ENCODE measurements around the gene UVSSA.

UVSSA gene

DNA sequence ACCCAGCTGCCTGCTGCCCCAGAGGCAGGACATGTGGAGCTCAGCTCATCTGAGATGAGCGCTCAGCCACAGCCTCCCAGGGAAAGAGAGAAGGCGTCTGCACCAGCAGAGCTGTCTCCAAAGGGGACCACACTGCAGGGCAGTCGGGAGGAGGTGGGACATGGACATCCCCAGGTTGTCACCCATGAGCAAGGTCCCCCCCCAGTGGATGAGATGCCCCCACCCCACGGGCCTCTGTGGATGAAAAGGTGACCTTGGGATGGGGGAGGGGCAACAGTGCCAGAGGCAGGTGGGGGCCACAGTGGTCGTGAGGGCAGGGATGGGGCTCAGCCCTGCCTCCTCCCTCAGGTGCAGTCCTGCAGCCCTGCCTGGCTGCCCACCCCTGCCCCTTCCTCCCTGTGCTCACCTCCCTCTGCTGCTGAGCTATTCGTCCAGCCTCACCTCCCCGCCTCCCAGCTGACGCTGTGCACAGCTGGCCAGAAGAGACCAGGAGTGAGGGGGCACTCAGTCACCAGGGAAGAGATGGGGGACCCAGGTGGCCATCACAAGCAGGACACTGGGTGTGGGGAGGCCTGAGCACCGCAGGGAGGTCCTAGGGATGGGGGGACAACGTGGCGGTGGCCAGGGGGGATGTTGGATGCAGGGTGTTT lies 49.9 kb downstream of the UVSSA start:
- no peak for DNase-seq (ENCODE audit: low spot score)

DNA sequence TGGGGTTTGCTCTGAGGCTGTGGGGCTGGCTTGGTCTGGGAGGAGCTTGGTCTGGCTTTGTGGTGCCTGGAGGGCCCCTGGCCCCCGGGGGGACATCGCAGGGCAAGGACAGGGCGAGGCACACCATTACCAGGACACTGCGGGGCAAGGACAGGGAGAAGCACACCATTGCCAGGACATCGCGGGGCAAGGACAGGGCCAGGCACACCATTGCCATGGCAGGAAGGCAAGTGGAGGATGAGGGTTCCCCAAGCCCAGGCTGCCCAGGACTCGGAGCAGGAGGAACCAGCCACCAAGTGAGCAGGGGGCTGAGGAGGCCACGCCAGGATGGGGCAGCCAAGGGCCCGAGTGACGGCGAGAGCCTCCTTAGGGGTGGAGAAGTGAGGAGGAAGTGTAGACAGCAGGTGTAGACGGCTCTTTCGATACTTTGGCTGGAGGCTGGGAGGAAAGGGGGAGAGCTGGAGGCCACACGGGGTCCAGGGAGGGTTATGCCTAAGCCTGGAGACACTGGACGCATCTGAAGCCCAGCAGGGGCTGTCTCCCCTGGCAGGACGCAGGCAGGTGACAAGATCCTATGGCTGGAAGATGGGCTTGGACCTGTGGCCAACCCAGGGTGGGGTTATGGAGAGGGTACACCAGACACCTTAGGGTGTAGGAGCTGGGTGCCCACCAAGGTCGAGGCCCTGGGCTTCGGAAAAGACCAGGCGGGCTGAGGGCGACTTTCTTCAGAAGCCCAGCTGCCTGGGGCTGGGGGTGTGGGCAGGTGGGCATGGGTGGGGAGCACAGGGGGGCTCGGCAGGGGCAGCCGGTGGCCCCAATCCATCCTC lies 51.9 kb downstream of the UVSSA start:
- DNase-seq (ENCODE audit: low spot score) = no peak

DNA sequence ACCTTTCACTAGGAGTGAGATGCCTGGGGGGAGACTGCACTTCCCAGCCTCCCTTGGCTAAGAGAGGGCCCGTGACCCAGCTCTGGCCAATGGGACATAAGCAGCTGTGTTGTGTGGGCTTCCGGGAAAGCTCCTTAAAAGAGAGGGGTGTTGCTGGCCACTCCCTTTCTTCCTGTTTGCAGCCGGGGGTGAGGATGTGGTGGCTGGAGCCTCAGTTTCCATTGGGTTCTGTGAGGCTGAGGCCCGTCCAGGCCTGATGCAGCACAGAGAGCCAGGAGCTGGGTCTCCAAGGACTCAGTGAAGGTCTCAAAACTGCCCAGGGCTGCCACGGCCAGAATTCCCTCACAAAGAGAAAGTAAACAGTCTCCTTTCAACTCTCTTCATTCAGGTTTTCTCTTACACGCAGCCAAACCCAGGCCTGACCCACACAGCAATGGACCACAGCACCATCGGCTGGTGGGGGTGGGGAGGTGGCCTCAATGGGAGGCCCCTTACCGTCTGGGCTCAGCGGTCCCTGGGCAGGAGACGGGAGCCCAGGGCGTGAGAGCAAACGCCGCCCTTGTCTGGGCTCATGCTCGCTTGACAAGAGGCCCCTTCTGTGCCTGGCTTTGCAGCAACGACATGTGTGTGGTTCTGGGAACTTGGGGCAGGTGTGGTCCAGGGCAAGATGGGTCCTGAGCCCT lies 52.6 kb downstream of the UVSSA start:
- no peak for DNase-seq (ENCODE audit: low spot score)

DNA sequence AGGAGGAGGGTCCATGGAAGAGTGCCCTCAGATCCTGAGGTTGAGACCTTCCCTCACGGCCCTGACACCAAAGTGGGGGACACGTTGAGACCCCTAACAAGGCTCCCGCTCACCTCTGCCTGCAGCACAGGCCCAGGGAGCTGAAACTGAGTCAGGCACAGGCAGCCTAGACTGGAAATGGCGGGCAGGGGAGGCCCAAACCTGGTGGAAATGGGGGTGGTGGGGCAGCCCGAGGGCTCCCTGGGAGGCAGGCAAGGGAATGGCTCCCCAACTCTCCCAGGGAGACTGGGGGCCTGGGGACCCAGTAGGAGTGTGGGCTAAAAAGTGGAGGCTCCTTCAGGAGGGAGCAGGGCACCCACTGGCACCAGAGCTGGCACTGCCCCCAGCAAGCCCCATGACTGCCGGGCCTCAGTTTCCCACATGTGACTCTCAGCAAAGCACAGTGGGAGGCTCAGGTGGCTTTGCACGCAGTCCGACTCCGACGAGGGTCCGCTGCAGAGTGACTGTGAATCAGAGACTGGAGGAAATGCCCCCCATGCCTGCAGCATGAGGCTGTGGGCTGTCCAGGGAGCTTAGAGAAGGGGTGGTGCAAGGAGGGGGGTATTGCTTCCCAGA lies 53.3 kb downstream of the UVSSA start:
- no peak for DNase-seq (ENCODE audit: low spot score)

DNA sequence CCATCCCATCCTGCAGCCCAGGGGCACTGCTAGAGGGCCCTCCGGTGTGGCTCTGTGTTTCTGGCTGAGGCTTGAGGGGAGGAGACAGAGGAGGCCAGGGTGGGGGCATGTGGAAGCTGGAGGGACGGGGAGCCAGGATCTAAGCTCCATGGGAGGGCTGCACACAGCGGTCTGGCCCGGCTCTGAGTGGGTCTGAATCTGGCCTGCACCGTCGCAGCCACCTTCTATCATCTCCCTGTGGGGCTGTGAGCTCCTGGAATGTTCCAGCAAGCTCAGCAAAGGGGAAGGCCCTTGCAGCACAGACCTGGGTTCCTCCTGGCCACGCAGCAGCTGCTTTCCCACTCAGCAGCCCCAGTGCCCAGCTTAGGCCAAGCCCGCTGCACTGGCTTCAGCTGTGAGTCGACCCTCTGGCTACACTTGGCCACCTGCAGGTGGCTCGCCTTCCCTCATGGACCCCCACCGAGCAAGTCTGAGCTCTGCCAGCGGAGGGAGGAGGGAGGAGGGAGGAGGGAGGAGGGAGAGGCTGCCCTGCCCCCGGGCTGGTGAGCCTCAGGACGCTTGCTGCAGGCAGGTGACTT lies 53.9 kb downstream of the UVSSA start:
- peak; percentile 45 for DNase-seq (ENCODE audit: low spot score)

DNA sequence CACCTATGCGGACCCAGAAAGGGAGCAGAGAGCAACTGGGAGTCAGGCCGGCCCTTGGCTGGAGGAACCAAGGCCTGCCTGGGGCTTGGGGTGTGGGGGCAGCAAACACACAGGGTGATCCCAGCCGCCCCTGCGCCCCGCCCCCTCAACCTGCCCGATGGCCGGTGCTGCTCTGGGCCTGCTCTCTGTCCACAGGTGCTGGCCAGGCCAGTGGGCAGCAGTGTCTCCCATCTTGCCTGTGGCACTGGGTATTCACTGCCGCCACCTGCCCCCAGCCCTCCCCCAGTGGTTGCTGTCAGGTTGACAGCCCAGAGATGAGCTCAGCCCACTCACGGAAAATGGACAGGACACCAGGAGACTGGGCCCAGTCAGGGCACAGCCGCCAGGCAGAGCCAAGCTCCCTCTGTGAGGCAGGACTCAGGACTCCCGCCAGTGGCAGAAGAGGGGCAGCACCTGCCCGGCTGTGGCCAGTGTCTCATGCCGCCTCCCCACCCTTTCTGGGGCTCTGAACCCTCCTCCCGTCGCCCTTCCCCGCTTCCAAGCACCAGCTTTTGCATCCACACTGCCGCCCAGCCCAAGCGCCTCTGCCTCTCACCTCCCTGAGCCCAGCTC lies 54.5 kb downstream of the UVSSA start:
- DNase-seq (ENCODE audit: low spot score) = peak; percentile 49

DNA sequence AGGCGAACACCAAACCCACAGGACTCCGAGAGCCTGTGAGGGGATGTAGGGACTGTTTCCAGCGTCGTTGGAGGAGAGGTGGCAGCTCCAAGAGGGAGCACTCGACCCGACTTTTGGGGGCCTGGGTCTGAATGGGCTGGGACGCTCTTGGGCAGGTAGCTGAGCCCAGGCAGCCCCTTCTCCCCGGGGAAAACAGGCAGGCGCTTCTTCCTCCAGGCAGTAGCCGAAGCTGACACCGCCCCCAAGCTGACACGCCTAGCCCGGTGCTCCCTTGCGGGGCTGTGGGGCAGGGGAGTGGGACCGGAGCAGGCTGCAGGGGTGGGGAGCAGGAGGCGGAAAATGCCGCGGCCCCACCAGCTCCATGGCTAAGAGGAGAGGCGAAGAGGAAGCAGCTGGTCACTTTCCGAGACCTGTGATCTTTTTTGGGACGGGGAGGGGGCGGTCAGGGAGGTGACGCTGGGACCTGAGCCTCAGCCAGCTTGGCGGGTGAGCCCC lies 55.1 kb downstream of the UVSSA start:
- DNase-seq (ENCODE audit: low spot score) = peak; percentile 49

DNA sequence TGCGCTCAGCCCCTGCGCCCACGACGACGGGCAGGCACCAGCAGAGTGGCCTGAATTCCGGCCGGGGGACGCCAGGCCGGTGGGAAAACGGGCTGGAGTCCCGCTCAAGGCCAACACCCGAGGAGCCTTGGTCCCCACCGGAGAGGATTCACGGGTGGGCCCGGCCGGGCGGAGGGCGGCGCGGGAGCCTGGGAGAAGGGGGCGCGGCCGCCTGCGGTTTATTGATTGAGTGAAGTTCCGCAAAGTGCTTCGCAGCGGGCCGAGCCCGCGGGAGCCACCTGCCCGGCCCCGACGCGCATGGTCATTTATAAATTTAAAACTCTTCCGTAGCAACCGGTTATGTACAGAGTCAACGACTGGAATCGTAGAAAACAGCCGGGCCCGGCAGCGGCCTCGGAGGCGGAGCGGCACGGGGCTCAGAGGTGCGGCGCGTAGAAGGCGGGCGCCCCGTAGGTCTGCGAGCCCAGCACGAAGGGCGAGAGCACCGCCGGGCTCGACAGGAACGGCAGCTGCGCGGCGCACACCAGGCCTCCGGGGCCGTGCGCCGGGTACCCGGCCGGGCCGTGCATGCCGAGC lies 55.6 kb downstream of the UVSSA start:
- peak; percentile 75 for DNase-seq (ENCODE audit: low spot score)

DNA sequence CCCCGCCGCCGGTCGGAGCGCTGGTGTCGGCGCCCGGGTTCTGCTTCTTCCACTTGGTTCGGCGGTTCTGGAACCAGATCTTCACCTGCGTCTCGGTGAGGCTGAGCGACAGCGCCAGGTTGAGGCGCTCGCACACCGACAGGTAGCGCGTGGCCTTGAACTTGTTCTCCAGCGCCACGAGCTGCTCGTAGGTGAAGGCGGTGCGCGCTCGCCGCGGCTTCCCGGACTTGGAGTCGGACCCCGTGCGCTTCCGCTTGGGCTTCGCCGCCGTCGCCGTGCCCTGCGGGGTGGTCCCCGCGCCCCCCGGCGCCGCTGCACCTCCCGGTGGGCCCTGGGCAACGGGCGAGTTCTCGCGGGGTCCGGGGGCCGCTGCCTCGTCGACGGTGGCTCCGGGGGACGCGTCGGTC lies 56.2 kb downstream of the UVSSA start:
- no peak for DNase-seq (ENCODE audit: low spot score)

DNA sequence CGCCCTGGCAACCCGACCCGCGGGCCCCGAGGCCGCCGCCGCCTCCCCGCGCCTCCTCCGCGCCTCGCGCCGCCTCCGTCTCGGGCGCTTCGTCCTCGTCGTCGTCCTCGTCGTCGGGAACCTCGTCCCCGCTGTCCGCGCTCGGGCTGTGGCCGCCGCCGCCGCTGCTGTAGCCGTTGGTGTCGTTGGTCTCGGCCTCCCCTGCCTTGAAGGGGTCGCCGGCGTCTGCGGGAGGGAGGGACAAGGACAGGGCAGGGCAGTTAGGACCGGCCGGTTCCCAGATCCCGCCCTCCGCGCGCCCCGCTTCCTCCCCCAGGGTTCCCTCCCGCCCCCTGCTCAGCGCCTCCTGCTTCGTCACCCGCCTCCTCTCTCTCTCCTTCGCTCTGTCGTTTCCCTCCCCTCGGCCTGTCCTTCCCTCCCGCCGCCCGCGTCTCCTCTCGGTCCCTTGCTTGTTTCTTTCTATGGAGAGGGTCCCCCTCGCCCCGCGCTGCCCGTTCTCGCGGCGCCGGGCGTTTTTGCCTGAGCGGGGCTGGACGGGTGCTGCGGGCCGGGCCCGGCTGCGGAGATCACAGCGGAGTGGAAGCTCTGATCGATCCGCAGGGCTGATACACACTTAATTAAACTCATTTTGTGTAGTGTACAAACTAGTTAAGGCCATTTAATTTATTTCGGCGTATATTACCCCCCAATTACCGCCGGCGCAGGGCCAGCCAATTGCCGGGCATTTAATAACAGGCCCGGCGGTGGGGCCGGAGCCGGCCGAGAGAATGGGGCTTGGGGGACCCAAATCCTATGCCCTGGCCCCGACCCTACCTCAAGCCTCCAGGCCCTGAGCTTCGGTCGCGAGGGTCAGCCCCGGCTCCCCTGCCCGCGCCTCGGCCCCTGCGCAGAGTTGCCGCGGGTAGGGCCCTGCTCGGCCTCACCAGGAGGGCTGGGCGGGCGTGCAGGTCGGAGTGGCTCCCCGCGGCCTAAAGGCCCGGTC lies 56.9 kb downstream of the UVSSA start:
- DNase-seq (ENCODE audit: low spot score) = peak; percentile 60

DNA sequence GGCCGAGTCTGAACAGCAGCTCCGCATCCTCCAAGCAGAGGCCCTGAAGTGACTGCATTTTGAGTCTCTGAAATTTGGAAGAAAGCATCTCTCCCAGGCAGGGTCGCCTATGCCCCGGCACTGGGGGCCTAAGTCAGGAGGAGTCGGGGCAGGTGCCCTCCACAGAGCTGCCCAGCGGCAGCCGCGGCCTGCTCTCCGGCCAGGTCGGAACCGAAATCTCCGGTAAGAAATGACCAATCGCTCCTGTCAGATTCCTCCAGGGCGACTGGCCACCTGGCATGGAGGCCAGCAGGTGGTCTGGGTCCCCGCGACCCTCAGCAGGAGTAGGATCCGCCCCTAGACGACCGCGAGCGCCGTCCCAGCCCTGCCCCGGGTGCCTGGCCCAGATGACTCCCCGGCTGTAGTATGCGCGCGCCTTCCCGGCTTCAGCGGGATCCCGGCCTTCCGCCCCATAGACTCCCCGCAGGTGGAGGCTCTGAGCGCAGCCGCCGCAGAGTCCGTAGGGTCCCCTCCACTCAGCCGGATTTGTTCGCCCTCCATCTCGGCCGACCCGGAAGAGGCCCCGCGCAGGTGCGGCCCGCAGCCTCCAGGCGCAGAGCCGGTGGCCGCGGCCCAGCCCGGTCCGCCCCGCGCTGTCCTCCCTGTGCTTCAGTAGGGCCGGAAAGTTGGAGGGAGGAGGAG lies 57.7 kb downstream of the UVSSA start:
- peak; percentile 60 for DNase-seq (ENCODE audit: low spot score)

DNA sequence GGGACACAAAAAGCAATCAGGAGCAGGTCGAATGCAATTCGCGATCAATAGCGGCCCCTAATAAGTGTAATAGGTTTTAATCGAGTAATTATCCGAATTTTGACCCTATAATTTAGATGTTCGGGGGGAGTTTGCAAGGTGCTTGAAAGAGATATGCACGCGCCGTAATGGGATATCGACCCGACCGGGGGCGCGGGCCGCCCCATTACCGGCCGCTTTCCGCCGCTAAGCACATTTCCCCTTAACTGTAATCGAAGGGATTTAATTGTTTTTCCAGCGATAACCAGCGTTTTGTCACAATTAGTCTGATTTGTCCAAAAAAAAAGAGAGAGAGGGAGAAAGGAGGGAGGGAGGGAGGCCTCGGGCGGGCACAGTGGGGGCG lies 58.2 kb downstream of the UVSSA start:
- DNase-seq (ENCODE audit: low spot score) = no peak

DNA sequence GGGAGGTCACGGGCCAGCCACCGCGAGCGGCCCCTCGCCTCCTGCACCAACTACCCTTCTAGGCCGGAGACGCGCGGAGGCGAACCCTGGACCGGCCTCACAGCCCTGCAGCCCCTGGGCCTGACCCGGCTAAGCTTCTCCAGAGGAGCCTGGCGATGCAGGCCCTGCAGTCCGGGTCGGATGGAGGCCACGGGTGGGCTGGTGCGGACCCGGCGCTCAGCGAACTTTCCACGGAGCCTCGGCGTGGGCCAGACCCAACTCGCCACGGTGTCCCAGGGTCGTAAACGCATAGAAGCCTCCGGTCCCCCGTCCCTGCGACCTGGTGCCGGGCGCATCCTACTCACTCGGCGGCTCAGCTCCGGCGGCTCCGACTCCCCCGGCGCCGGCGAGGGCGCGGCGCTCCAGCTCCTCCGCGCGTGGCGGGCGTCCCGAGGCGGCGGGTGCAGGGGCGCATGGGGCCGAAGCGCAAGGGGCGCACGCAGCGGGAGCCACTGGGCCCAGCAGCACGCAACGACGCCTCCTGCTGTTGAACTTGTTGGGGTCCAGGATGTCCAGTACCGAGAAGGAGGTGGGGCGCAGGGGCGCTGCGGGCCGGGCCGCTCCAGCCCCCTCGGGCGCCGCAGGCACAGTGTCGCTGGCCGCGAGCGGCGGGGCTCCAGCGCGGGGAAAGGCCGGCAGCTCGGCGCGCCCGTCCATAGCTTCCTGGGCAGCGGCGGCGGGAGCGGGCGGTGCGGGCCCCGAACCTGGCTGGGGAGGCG lies 58.8 kb downstream of the UVSSA start:
- DNase-seq (ENCODE audit: low spot score) = peak; percentile 65

DNA sequence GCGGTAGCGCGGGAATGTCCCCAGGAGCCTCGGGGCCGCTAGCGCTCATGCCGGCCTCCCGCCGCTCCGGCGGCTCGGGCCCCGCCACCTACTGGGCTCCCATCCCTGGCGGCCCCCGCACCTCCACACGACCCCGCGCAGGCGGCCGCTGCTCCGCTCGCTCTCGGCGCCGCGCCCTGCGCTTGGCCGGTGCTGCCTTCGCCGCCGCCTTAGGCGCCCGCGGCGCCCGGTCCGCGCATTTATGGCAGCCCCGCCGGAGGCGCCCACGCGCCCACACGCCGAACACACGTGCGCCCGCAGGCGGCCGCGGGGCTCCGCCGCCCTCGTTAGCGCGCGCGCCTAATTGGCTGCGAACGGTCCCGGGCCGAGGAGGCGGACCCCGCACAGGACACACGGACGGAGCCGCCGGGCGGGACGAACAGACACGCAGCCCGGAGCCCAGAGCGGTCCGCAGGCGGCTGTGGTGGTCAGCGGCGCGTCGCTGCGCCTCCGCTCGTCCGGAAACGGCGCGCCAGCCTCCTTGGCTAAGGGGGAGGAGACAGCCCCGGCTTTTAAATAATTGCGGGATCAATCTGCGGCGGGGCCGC lies 59.5 kb downstream of the UVSSA start, which contains the start of gene NKX1-1:
Gene NKX1-1, minus strand, starts transcription at position 49 of the 587 bp plus-strand sequence. Its CDS starts 0 bp downstream, at position 49.
- peak; percentile 66 for DNase-seq (ENCODE audit: low spot score)

DNA sequence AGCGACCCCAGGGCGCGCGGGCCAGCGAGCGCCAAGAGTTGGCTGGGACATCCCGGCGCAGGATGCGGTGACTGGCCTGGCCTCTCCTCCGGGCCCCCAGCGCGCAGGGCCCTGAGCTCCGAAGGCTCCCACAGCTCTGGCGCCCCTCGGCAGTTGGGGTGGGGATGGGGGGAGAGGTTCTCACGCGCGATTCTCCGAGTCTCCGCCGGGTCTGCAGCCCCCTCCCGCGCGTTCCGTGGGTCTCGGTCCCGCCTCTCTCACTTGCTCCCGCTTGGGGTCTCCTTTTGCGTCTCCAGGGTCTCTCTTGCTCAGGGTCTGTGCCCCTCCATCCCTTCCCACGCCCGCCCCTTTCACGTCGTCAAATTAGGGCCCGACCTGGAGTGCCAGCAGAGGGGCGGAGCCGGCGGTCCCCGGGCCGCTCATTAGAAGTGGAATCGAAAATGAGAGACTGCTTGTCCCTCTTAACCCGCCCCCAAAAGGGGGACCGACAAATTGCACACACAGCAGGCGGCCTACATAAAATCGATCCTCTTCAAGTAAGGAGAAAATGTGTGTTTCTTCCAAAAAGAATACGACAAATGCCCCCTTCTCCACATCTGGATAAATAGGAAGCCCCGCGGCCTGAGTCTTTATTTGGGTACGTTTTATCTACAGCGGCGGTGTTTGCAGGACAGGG lies 60.1 kb downstream of the UVSSA start:
- DNase-seq (ENCODE audit: low spot score) = peak; percentile 57

DNA sequence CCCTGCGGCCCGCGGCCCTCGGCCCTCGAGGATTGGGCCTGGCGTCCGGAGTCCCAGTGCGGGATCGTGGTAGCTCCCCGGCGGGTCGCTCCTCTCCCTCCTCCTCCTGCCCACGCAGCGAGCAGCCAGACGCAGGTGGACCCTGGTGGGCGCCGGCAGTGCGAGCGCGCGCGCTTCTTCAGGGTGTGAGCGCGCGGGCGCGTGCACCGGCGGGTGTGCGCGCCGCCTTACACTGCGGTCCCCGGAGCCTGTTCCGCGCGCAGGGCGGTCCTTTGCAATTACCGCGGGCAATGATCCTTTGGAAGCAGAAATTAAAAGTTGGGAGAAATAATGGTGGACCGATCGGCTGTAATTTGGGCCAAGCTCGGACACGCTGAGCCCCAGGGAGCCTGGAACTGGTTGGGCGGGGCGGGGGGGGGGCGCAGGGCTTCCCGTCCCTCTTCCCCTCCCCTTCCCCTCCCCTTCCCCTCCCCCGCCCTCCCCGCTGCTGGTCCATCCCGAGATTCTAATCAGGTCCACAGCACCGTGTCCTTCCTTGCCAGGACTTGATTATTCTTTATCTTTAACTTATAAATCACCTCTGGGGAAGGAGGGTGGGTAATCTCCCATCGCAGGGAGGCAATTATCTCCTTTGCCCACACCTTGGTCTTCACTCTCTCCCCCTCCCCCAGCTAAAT lies 60.8 kb downstream of the UVSSA start:
- DNase-seq (ENCODE audit: low spot score) = peak; percentile 55

DNA sequence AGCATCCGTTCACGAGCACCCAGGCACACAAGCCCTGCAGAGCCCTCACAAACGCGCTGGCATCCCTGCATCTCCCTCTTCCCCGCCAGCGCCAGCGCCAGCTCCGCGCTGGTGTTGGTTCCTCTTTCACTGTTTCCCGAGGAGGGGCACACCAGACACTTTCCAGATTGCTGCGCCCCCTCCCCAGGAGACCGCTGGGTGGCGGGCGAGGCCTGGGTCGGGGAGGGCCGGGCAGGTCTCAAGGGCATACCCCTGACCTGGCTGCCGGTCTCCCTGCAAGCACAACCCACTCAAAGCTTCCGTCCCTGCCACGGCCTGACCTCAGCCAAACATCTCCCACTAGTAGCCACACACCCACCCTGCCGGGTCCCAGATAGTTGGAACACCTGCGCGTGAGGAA lies 61.4 kb downstream of the UVSSA start:
- DNase-seq (ENCODE audit: low spot score) = peak; percentile 63

Data from D341Med (cell line).